Vagina (tissue), 2 donors: Measurements from ENCODE around the gene FXN.

ENCODE experiments used
- CTCF ChIP-seq, 3 experiments: fragments of 450-650 bp in 2 of 3; fragments of 200-600 bp in 1 of 3; sonication (generic) in 1 of 3; IDR thresholded peaks; one replicate each; pipeline ENCODE4 v1.5.1; 2017 to 2019; ENCODE audit warnings: antibody characterized with exemption in 3 of 3, mild to moderate bottlenecking in 2 of 3, moderate library complexity in 2 of 3
- POLR2A ChIP-seq, 2 donors: fragments of 450-650 bp; IDR thresholded peaks; one replicate each; pipeline ENCODE4 v1.6.1; 2017; ENCODE audit warnings: antibody characterized with exemption in 2 of 2, mild to moderate bottlenecking in 2 of 2, moderate library complexity in 2 of 2

- no peak for TF ChIP-seq CTCF (IDR thresholded peaks at IDR 0.05)
- no peak for TF ChIP-seq POLR2A (IDR thresholded peaks at IDR 0.05)
Measured at GRCh38 chr9:69130456-69131441, 95.2 kb downstream of the FXN start.
